Peyer's patch (tissue), 4 donors: ENCODE data around the gene SERPINB12. TPM values are rescaled to one million over a fixed set of nuclear protein-coding genes. Genes with fewer than 3 reads are reported as not detected.

Experiments used
- DNase-seq, 3 donors: peaks; one replicate each; pipeline ENCODE4 v3.0.0-alpha.2; 2017 to 2019
- H3K27ac ChIP-seq, 4 donors: fragments of 200-600 bp; sonication (generic); one replicate each; pipeline ENCODE4 v1.5.1; 2016 to 2019
- H3K27me3 ChIP-seq, 2 donors: fragments of 200-600 bp; sonication (generic); one replicate each; pipeline ENCODE4 v1.5.1; 2019
- H3K36me3 ChIP-seq, 3 donors: fragments of 200-600 bp; sonication (generic); one replicate each; pipeline ENCODE4 v1.5.1; 2016 to 2019
- H3K4me1 ChIP-seq, 4 donors: fragments of 200-600 bp; sonication (generic); one replicate each; pipeline ENCODE4 v1.5.1; 2016 to 2019
- H3K4me3 ChIP-seq, 4 donors: fragments of 200-600 bp; sonication (generic); 1 replicate in 3 of 4; 2 replicates in 1 of 4; pipeline ENCODE4 v1.5.1; 2016 to 2019; ENCODE audit warnings: mild to moderate bottlenecking in 1 of 4
- H3K9me3 ChIP-seq, 4 donors: fragments of 200-600 bp; sonication (generic); one replicate each; pipeline ENCODE4 v1.5.1; 2016 to 2019; ENCODE audit warnings: mild to moderate bottlenecking in 1 of 4
- CTCF ChIP-seq, 6 experiments: fragments of 450-650 bp in 4 of 6; fragments of 200-600 bp in 2 of 6; sonication (generic) in 1 of 6; IDR thresholded peaks; one replicate each; pipeline ENCODE4 v1.5.1; 2017 to 2019; ENCODE audit warnings: antibody characterized with exemption in 6 of 6, mild to moderate bottlenecking in 3 of 6, moderate library complexity in 1 of 6
- POLR2A ChIP-seq, 2 donors: fragments of 450-650 bp; IDR thresholded peaks; one replicate each; pipeline ENCODE4 v1.5.1; 2017; ENCODE audit warnings: antibody characterized with exemption in 2 of 2, mild to moderate bottlenecking in 2 of 2, moderate library complexity in 2 of 2
- total RNA-seq, 4 donors: library from RNA; depleted of rRNA; stranded (reverse); fragments of >200 nt; gene quantifications; one replicate each; pipeline ENCODE4 v1.1.0, GENCODE V29; 2016

SERPINB12 gene
- total RNA-seq, 4 donors from 2014 or later: not detected

GRCh38 chr18:63518178-63519012, 23.8 kb upstream of the SERPINB12 start:
- peak in 2 of 3 donors; percentile 46 to 81 for DNase-seq
- Histone ChIP-seq H3K9me3 (no peaks in the 10 kb centered on the region), H3K27me3 (no peaks in the 10 kb centered on the region), H3K36me3 (no peaks in the 10 kb centered on the region), H3K4me3 (no peak overlapping the region), H3K4me1 (no peaks in the 10 kb centered on the region), H3K27ac (no peak overlapping the region)
- TF ChIP-seq POLR2A (IDR thresholded peaks at IDR 0.05) (no peak), CTCF (IDR thresholded peaks at IDR 0.05) (peak; percentile 53 to 81 (median 80))

DNA sequence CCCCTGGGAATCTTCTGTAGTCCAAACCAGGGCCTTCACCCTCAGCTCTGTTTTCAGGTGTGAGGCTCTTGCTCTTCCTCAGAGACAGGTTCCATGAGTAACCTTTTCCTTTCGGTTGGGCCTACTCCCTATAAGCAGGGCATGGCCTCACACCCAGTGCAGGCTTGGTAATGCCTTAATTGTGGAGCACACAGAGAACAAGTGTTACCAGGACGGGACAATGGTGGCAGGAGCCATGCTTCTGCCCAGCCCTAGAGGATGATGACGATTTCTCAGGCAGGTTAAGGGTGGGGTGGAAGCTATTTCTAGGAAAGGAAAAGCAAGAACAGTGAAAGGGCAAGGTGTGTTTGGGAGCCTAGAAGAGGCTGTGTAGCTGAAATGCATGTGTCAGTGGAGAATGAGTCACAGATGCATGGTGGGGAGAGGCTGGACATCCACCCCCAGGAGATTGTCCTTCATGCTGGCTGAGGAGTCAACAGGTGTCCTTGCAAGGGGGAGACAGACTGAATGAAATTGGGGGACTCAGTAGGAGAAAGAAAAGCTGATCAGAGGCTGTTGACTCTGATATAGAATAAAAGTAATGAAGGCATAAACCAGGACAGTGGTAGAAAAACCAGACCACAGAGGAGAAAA, 22.0 kb upstream of the SERPINB12 start:
- no peaks in the 10 kb centered on the region for H3K4me1 ChIP-seq
- H3K27ac ChIP-seq: no peak overlapping the region
- no peak overlapping the region for H3K4me3 ChIP-seq
- H3K27me3 ChIP-seq: no peaks in the 10 kb centered on the region
- no peaks in the 10 kb centered on the region for H3K36me3 ChIP-seq
- H3K9me3 ChIP-seq: no peaks in the 10 kb centered on the region
- DNase-seq: no peak
- TF ChIP-seq CTCF (IDR thresholded peaks at IDR 0.05) (no peak), POLR2A (IDR thresholded peaks at IDR 0.05) (no peak)

- DNase-seq: no peak
- Histone ChIP-seq H3K4me1 (no peaks in the 10 kb centered on the region), H3K9me3 (no peaks in the 10 kb centered on the region), H3K27ac (no peak overlapping the region), H3K4me3 (no peak overlapping the region), H3K36me3 (no peaks in the 10 kb centered on the region), H3K27me3 (no peaks in the 10 kb centered on the region)
- TF ChIP-seq CTCF (IDR thresholded peaks at IDR 0.05) (no peak), POLR2A (IDR thresholded peaks at IDR 0.05) (no peak)
Measured at GRCh38 chr18:63523660-63524059, 18.5 kb upstream of the SERPINB12 start.

DNA sequence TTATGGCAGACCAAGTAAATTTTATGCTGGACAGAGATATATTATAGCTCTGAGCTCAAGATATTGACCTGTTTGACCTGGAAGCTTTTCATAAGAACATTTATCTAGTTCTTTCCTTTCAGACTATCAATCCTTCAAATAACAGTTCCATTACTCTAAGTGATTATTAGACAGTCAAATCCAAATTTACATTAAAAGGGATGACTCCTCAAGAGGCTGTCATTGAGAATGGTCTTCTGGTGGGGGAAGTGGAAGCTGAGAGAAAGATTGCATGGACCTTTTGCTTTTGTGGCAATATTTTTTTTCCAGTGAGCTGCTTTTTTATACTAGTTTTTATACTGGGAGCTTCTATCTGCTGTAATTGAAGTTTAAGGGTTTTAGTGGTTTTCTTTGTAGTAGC, 14.9 kb upstream of the SERPINB12 start:
- Histone ChIP-seq H3K4me3 (no peak overlapping the region), H3K9me3 (no peaks in the 10 kb centered on the region), H3K36me3 (no peaks in the 10 kb centered on the region), H3K27me3 (no peaks in the 10 kb centered on the region), H3K4me1 (no peaks in the 10 kb centered on the region), H3K27ac (no peak overlapping the region)
- no peak for TF ChIP-seq POLR2A (IDR thresholded peaks at IDR 0.05)
- no peak for TF ChIP-seq CTCF (IDR thresholded peaks at IDR 0.05)
- no peak for DNase-seq

DNA sequence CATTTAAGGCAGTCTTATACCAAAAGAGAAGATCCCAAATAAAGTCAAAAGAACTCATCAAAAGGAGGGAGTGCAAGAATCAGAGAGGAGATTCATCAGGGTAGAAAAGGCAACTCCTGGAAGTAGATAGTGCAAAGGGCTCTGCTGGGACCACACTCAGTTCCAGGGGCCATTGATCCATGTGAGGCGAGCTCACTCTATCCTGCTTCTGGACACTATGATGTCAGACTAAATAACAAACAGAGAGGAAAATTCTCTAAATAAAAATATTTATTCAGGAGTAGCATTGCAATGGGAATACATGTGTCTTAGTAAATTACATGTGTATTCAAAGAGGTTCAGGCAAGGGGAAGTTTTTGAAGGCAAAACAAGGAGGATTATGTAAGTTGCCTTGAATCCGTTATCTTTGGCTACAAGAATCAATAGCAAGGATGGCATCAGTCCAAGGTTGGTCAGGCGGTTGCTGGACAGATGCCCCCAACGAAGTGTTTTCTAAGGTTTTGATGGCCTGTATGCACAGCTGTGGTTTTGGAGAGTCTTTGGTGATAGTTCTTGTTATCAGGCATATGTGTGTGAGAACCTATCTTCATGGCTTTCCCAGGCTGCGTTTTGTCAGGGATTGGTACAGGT, 13.2 kb upstream of the SERPINB12 start:
- Histone ChIP-seq H3K9me3 (no peaks in the 10 kb centered on the region), H3K36me3 (no peaks in the 10 kb centered on the region), H3K4me3 (no peak overlapping the region), H3K27me3 (no peaks in the 10 kb centered on the region), H3K27ac (no peak overlapping the region), H3K4me1 (no peaks in the 10 kb centered on the region)
- no peak for DNase-seq
- no peak for TF ChIP-seq POLR2A (IDR thresholded peaks at IDR 0.05)
- no peak for TF ChIP-seq CTCF (IDR thresholded peaks at IDR 0.05)
